ENCODE measurements around the gene SLFN11.

DNA sequence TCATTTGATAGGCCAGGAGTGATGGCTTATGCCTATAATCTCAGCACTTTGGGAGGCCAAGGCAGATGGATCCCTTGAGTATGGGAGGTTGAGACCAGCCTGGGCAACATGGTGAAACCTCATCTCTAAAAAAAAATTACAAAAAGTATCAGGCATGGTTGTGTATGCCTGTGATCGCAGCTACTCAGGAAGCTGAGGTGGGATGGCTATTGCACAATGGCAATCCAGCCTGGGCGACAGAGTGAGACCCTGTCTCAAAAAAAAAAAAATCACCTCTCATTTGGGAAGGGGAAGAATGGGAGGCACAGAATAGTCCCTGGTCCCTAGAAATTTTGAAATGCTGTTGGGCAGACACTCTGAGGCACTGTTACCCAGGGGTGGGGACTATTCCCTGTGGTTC is 35.2 kb downstream of the SLFN11 start:
- TF ChIP-seq, protein P1, sequence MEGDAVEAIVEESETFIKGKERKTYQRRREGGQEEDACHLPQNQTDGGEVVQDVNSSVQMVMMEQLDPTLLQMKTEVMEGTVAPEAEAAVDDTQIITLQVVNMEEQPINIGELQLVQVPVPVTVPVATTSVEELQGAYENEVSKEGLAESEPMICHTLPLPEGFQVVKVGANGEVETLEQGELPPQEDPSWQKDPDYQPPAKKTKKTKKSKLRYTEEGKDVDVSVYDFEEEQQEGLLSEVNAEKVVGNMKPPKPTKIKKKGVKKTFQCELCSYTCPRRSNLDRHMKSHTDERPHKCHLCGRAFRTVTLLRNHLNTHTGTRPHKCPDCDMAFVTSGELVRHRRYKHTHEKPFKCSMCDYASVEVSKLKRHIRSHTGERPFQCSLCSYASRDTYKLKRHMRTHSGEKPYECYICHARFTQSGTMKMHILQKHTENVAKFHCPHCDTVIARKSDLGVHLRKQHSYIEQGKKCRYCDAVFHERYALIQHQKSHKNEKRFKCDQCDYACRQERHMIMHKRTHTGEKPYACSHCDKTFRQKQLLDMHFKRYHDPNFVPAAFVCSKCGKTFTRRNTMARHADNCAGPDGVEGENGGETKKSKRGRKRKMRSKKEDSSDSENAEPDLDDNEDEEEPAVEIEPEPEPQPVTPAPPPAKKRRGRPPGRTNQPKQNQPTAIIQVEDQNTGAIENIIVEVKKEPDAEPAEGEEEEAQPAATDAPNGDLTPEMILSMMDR (IDR thresholded peaks at IDR 0.05): no peak
- TF ChIP-seq POLR2A (IDR thresholded peaks at IDR 0.05) (no peak), POLR2AphosphoS5 (IDR thresholded peaks at IDR 0.05) (no peak)
